Choroid plexus epithelial cell (primary cell): ENCODE measurements around the gene ANKRD33.

Source experiments
- DNase-seq: peaks from one replicate; pipeline ENCODE4 v3.0.0-alpha.2; 2010; ENCODE audit warnings: low read depth
- H3K4me3 ChIP-seq: 2 replicates; pipeline ENCODE4 v1.5.1; 2011; ENCODE audit warnings: low read depth, mild to moderate bottlenecking, control low read depth, low read length, moderate library complexity
- TF ChIP-seq, protein P1 (sequence below): conservative IDR thresholded peaks from 2 replicates; pipeline ENCODE4 v1.5.1; 2011; ENCODE audit warnings: low read depth, mild to moderate bottlenecking, control low read depth, inconsistent platforms, low read length, moderate library complexity

ANKRD33 gene

DNA sequence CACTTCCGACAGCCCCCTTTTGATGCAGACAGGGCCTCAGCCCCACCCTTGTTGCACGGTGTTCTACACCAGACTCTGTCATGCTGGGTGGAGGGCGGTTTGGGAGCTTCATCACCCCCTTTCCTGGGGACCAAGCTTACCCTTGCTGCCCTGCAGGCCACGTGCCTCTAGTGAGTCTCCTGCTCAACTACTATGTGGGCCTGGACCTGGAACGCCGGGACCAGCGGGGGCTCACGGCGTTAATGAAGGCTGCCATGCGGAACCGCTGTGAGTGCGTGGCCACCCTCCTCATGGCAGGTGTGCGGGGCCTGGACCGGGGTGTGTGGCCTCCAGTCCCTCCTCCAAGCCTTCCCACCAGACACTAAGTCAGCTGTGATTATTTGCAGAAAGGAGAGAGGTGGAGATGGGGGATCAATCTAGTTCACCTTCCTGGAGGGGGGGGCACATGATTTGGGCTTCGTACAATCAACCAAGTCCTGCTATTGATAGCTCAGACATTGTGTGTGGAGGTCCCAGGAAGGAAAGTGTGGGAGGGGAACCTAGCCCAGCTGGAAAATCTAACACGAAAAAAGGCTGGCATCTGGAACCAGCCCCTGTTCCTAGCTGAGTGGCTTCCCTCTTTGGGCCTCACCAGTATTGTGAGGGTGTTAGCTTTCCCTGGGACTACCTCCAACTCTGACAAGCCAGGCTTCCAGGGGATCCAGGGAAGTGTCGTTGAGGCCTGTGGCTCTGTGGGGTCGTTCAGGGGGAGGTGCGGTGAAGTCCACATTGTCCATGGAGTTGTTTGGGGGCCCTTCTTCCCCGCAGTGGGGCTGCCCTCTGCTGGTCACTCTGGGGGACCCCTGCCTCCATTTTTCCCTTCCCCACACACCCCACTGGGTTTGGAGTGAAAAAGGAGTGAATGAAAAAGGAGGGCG, 1.6 kb downstream of the ANKRD33 start:
- DNase-seq, result no peak
- TF ChIP-seq, protein P1, sequence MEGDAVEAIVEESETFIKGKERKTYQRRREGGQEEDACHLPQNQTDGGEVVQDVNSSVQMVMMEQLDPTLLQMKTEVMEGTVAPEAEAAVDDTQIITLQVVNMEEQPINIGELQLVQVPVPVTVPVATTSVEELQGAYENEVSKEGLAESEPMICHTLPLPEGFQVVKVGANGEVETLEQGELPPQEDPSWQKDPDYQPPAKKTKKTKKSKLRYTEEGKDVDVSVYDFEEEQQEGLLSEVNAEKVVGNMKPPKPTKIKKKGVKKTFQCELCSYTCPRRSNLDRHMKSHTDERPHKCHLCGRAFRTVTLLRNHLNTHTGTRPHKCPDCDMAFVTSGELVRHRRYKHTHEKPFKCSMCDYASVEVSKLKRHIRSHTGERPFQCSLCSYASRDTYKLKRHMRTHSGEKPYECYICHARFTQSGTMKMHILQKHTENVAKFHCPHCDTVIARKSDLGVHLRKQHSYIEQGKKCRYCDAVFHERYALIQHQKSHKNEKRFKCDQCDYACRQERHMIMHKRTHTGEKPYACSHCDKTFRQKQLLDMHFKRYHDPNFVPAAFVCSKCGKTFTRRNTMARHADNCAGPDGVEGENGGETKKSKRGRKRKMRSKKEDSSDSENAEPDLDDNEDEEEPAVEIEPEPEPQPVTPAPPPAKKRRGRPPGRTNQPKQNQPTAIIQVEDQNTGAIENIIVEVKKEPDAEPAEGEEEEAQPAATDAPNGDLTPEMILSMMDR, result peak; percentile 42
- no peak overlapping the region for H3K4me3 ChIP-seq

DNA sequence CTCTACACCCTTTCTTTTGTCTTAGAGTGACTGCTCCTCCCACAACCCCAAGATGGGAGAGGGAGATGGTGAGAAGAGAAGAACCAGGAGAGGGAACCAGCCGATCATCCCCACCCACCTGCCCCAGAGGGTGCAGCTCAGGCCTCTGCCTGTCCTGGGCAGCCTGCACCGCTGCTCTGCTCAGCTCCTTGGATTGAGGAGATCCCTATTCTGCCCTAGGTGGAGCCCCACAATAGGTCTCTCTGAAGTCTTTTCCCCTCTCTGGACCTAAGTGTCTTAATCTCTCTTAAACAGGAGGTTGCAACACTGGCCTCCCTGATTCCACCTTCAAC, 2.2 kb downstream of the ANKRD33 start:
- no peak for DNase-seq
- TF ChIP-seq, protein P1, result no peak
- no peak overlapping the region for H3K4me3 ChIP-seq

DNA sequence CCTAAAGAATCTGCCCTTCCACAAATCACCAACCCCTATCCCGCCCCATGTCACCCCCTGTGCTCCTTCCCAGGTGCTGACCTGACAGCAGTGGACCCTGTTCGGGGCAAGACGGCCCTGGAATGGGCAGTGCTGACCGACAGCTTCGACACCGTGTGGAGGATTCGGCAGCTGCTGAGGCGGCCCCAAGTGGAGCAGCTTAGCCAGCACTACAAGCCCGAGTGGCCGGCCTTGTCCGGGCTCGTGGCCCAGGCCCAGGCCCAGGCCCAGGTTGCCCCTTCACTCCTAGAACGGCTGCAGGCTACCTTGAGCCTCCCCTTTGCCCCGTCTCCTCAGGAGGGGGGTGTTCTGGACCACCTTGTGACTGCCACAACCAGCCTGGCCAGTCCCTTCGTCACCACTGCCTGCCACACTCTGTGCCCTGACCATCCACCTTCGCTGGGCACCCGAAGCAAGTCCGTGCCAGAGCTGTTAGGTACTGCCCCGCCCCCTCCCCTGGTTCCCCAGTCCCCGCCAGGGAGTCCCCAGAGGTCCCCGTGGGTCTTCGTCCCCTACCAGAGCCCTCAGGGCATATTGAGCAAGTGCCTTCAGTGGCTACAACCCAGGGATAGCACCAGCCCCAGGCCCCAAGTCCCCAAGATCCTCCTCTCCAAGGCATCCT, 2.7 kb downstream of the ANKRD33 start:
- DNase-seq, result no peak
- H3K4me3 ChIP-seq, result no peak overlapping the region
- TF ChIP-seq, protein P1, result no peak

DNA sequence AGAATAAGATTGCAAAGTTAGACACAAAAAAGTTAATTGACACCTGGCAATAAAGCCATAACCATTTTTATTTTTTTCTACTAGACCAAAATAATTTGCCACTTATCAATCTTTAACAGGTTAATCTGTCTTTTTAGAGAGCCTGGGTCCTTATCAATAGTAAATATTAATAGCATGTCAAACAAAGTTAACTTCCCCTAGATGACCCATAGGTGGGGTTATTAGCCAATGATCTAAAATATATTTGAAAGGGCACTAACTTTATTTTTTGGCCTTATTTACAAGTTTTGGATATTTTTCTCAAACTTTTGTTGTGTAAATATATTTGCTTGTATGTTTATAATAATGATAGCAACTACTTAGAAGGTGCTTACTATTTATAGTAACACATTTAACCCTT, 3.9 kb downstream of the ANKRD33 start:
- no peak overlapping the region for H3K4me3 ChIP-seq
- TF ChIP-seq, protein P1, result peak; percentile 43
- DNase-seq, result peak; percentile 39

DNA sequence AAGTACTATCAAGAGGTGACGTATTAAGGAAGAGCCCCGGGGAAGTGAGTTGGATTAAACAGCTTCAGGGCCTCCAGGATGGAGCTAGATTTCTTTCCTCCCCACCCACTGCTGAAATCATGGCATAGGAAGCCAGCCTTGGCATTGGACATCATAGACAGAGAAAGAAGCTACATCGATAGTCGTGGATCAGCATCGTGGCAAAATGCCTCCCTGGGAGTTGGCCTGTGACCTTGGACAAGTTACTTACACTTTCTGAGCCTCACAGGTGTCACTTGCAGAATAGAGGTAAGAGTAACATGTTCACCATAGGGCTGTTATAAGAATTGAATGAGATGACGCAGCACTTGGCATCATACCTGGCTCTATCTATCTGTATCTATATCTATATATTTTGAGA, 5.9 kb downstream of the ANKRD33 start:
- no peak for DNase-seq
- TF ChIP-seq, protein P1, result no peak
- no peak overlapping the region for H3K4me3 ChIP-seq

DNA sequence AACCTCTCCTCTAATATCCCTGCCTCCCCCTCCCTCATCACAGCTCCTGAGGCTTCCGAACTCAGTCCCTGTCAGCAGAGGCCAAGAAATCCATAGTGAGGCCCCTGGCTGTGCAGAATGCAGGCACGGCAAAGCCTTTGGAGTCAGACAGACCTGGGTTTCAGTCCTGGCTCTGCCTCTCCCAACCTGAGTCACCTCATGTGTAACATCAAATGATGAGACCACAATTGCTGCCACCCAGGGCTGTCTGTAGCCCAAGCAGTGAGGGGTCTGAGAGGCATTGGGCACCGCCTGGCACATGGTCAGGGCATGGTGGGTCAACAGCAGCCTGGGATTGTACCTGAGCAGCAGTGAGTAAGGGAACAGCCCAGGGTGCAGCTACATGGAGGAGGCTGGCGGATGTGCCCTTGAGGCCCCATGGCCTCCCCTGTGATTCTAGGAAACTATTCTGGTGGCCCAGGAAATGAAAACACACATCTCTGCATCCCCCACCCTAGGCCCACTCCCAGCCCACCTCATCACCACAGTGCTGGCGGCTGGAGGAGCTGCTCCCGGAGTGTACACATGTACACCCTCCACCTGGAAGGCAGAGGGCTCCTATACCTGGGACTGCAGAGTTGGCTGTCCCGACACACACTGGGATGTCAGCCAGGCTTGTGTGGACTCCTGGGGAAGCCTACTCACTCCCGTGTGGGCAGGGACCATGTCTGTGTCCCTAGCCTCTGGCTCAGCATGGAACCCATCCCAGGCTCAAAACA, 7.7 kb downstream of the ANKRD33 start:
- TF ChIP-seq, protein P1, result no peak
- no peak overlapping the region for H3K4me3 ChIP-seq
- no peak for DNase-seq
